Measurements from ENCODE around the gene TARDBP.

DNA sequence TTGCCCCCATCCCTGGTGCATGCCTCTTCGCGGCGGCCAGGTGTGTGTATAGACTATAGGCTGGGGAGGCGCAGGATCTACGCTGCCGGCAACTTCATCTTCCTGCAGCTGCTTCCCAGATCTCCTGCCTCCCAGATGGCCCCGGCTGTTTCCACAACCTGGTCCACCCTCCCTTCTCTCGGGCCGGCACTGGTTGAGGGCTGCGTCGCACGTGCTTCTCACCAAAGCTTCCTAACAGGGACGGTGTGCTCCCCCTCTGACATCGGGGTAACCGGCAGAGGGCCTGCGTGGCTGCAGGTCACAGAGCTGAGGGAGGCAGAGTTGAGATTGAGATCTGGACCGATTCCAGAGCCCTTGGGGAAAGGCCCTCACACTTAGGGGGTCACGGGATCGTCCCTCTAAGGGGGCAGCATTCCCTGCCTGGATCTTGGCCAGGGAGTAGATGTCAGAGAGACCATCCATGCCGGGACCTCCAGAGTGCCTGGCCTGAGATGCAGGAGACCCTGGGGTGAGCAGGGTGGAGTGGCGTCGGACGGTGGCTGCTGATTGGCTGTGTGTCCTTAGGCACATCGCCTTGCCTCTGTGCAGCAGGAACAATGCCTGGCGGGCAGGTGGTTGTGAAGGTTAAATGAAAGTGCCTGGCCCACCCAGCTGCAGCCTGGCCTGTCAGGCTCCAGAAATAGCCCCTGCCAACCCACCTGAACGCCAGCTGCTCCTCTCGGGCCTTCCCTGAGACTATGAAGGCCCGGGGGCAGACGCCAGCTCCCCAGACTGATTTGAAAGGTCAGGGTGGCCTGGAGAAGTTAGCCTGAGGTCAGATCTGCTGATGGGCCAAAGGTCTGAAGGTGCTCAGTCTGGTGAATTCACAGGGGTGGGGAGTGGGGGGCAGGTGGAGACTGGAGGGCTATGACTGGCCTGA lies 40.6 kb downstream of the TARDBP start:
- TF ChIP-seq POLR2A (IDR thresholded peaks at IDR 0.05) (no peak), POLR2AphosphoS5 (IDR thresholded peaks at IDR 0.05) (peak; percentile 34 to 73 (median 51))
